Measurements from ENCODE around the gene SIL1.

Gene SIL1

DNA sequence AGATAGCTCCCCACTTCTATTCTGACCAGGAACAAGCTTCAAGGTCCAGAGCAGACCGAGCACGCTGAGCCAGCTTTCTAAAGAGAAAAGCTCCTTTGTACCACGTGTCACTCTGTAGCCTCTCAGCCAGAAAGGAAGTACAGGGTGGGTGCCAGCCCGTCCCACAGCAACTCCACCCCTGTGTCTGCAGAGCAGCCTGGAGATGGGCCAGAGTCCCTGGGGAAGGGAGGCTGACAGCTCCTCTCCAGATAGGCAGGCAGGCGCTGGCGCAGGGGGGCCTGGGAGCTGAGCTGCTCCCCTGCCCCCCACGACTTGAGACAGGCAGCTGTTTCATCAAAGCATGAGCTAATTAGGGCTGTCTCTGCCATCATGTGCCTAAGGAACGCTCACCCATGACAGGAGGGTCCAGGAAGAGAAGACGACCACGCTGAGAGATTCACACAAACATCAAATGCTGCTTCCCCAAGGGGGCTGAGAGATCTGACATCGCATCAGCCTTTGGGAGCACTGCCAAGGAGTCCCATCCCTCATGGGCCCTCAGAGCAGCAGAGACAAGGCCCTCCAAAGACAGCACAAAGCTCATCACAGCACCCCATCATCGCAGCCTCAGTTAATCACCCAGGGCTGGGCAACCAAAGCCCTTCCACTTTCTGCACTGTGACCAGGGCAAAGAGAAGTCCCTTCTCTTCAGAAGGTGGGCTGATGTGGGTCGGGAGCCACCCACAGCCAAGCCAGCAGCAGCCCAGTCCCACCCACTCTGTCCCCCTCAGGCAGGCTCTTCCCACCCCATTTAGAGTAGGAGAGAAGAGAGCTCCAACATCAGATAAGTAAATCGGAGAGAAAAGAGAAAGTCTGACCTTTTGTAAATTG lies 244.5 kb downstream of the SIL1 start:
- no peak for DNase-seq

DNA sequence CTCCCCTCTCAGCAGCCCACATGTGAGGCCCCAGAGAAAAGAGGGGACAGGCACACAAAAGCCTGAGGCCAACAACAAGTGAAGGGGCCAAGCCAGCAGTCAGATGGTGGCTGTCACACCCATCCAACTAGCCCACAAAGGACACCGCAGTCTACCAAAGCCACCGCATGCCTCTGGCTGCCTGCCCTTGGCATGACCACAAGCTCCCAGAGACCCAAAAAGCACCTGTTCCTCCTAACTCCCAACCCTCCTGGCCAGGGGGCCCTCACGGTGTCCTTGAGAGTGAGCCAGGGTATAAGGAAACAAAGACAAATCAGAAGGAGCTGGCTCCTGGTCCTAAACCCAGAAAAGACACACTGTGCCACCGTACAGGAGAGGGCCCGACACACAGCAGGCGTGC lies 245.2 kb downstream of the SIL1 start:
- DNase-seq = no peak

DNA sequence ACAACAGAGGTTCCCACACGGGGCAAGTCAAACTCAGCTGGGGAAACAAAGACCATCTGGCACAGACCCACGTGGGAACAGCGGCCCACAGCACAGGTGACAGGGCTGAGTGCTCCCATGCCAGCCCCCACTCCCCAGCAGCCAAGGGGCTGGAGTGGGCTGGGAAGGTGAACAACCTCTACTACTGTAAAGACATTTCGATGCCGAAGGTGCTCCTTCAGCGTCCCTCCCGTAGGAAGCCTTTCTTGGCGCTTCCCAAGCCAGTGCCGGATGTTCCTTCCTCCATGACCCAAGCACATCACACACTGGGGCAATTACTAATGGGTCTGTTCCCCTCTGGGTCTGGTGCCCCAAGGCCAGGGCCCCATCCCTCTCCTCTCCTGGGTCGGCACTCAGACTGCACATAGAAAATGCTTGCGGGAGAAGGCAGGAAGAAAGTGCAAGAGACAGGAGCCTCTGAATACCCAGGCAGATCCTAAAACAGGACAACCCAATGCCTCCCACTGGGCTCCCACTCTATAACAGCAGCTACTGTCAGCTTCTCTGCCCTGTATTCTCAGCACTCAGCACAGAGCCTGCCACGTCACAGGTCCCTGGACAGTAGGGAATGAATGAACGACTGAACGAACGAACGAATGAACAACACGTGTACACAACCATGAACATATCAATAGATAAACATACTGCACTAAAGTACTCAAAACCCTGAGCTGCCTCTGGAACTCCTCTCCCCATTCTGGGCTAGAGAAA lies 246.0 kb downstream of the SIL1 start:
- DNase-seq = no peak

DNA sequence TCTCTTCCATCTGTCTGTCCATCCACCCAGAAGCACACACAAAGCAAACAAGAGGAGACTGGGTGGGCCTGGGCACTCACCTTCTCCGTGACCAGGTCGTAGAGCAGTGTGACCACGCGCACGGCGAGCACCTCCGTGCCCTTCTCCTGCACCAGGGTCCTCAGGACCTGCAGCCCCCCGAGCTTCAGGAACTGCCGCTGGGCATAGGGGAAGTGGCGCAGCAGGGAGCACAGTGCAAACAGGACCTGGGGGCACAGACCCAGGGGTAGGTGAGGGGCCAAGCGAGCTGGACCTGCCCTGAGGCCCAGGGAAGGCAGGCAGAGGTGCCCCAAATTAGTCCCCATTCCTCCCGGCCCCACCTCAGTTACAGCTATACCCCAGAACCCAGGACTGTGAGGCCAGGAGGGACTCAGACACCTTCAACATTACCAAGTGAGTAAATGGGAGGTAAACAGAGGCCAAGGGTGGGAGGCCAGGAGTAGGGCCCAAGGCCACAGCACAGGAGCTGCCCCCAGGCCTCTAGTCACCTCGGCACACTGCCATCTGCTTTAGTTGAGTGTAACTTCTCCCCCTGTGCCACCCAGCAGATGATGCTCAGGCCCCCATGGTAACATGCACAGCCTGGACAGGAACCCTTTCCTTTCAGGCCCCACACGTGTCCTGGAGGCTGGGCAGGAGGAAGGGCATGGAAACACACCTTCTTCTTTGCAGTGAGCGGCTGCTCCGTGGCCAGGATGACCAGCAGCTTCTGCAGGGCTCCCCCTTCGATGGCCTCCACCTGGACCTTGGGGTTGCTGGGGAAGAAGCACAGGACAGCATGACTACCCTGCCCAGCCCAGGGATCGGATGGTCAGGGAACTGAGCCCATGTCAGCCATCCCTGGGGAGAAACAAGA lies 246.8 kb downstream of the SIL1 start:
- no peak for DNase-seq

DNA sequence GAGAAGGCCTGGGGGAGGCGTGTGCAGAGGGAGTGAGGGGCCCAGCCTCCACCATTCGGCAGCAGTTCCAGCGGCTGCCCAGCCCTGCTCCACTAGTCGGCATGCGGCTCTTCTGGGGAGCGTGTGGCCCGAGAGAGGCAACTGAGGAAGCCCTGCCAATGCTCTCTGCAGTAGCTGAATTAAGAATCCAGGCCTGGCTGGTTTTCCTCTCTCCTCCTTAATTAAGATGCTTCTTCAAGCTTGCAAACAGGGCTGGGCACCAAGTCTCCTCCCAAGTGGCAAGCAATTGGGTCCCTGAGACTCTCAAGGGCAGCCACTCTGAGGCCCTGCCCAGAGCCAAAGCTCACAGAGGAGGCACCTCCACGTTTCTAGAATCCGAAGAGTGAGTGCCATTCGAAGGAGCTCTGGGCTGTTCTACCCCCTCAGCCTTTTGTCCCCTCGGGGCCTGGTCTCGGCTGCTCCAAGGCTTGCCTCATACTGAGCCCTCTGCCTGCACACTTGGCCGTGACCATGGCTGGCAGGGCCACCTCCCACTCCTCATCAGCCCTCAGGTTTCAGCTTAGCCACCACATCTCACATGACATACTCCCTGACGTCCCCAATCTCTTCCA lies 247.6 kb downstream of the SIL1 start:
- DNase-seq = no peak

DNA sequence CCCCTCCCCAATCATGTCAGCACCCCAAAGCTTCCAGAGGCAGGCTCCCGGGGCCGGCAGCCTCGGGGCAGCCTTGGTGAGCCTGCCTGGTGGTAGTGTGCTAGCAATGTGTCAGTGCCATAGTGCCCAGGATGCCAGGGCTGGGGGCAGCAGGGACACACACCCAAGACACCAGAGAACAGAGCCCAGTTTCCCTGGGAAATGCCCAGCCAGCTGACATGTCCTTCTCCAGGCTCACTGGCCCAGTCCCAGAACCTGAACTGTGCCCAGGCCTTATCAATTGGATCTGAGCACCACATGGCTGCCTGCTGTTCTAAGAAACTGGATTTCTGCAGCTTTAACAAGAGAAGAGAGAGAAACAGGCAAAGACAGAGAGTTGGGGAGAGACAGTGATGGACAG lies 248.2 kb downstream of the SIL1 start:
- no peak for DNase-seq

DNA sequence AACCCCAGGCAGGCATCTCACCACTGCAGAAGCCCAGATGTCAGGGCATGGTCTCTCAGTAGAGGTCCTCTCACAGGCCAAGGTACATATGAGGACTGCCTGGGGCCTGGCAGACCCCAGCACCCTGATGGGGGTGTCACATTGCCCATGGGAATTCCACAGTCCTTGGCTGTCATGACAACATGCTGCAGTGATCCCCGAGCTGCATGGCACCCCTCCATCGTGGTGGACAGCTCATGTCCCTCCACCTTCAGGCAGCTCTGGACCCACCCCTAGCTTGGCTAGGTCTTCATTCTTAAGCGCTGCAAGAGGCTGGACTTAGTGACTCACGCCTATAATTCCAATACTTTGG lies 249.0 kb downstream of the SIL1 start:
- DNase-seq = no peak

DNA sequence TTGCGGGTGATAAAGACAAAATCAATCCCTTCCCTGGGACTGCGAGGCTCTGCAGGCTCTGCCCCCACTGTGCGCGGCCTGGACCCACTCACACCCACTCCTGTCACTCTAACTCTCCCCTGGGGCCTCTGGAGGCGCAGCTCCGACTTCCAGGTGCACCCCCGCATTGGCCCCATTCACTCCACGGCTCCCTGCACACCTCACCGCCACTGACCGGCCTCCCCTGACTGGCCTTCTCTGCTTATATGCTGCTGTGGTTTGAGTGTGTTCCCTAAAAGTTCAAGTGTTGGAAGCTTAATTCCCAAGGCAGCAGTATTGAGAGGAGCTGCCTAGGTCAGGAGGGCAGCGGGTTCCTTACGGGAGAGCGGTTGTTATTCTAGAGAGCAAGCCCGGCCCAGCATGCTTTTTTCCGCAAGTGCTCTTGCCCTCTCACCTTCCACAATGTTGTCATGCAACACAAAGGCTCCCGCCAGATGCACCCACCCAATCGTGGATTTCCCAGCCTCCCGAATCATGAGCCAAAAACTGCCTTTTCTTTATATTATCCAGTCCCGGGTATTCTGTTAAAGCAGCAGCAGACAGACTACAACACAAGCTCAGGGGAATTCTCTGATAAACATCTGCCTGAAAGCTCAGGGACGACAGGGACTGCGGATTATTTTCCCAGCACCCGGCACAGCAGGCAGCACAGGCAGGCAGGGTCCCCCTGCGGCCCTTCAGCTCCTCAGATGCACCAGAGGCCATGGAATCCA lies 249.5 kb downstream of the SIL1 start:
- no peak for DNase-seq

DNA sequence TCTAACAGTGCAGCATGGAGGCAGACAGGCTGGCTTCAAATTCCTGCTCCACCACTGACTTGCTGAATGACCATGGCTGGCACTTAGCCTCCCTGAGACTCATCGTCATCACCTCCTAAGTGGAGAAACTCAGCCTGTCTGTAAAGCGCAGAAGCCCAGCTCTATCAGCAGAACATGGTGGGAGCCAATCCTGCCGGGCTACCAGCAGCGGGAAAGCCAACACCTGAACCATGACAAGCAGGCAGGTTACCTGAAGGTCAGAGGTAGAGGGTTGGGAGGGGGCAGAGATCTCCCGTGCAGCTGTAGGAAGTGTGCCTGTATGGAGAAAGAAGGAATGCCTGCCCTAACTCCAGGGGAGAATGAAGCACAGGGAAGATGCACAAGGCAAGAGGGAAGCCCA lies 250.4 kb downstream of the SIL1 start:
- no peak for DNase-seq

DNA sequence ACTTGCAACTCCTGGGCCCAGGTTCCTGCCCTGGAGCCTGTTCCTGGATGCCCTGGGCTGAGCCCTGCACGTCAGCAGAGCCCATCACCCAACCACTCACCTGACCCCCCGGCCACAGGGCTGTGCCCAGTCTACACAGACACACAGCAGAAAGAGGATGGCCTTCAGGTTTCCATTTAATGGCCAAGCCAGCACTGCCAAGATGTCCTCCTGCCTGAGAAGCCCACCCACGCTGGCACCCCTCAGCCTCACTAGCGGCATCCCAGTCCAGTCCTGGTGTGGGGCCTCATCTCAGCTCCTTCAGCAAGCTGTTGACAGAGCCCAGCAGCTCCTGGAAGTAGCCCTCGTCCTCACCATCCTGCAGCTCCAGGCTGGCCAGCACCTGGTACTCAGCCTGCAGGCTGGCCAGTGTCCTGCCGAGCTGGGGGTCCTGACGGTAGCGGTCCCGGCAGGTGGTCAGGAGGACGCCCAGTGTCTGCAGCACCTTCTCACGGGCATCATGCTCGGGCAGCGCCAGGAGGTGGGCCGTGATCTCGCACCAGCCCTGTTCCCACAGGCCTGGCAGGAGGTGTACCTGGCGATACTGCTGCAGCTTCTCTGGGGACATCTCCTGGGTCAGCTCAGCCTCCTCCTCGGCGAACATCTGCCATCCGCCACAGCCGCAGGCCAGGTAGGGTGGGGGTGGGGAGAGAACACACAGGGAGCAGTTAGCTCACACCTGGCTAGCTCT lies 251.2 kb downstream of the SIL1 start:
- DNase-seq = no peak

DNA sequence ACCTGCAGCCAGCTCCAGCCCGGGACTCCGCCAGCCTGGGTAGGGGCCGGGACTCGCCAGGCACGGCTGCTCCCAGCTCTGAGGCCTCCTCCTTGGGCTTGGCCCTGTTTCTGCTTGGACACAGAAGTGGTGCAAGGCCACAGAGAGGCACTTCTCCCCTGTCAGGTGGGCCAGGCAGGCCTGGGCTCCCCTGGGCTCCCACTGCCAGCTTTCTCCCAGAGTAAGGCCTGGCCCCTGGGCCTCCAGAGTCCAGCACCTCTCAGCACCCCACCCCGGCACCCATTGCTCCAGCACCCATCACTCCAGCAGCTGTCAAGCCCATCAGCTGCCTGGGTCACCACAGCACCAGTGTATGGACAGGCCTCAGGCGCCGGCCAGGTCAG lies 251.9 kb downstream of the SIL1 start:
- DNase-seq = no peak

DNA sequence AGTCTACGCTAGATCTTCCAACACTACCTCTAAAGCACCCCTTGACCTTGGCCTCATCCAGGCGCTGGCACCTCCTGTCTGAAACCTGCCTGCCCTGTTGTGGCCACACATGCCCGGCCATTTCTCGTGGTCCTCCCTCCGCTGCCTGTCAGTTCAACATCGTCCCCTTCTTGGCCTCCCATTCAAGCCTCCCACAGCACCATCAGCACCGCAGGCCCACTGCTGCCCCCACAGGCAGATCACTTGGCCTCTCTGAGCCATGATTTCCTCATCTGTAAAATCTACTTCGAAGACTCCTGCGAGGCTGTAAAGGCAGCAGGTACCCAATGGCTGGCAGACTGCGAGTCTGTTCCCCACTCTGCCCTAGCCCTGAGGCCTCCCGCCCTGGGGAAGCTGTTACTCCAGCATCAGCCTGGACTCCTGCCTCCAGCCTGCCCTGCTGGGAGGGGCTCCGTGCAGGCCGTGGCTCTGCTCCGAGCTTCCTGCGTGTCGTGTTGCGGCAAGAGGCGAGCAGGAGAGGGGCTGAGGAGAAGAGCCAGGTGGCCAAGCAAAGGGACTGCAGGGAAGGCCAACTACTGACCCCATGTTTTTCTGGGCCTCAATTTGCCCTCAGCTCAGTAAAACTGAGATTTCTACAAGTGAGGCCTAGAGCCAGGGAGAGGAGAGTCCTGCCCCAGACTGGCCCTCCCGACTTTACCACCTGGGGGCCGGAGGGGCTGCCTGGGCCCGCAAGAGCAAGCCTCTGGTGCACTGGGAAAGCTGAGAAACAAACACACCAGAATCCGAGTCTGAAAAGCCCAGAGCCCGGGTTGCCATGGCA lies 252.5 kb downstream of the SIL1 start:
- no peak for DNase-seq

DNA sequence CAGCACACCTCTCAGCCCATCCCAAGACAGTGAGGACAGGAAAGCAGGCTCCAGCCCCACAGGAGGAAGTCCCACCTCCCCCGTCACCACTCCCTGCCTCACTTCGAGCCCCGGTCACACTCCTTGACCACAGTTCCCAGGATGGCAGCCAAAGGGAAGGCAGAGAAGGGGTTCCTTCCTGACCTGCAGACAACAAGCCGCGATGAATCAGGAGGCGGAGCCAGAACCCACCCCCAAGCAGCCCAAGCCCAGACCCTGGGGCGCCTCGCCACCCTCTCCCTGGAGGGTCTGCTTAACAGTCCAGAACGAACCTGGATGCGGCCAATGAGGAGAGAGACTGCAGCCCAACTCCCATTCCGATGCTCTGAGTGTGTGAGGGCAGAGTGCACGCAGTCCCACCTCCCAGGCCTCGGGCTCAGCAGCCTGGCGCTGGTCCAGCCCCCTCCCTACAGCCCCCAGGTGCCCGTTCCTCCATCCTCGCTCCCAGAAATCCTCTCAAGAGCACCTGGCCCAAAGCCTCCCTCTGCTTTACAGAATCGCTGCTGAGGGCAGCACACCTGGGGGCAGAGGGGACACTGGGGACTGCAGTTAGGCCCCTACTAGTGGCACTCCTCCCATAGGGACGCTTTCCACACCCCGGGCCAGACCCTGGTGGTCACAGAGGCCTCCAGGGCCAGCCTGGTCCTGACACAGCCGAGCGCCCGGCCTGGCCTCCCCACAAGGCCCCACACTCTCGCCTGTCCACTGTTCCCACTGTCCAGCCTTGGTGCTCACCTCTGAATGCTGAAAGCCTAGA lies 253.4 kb downstream of the SIL1 start:
- no peak for DNase-seq

DNA sequence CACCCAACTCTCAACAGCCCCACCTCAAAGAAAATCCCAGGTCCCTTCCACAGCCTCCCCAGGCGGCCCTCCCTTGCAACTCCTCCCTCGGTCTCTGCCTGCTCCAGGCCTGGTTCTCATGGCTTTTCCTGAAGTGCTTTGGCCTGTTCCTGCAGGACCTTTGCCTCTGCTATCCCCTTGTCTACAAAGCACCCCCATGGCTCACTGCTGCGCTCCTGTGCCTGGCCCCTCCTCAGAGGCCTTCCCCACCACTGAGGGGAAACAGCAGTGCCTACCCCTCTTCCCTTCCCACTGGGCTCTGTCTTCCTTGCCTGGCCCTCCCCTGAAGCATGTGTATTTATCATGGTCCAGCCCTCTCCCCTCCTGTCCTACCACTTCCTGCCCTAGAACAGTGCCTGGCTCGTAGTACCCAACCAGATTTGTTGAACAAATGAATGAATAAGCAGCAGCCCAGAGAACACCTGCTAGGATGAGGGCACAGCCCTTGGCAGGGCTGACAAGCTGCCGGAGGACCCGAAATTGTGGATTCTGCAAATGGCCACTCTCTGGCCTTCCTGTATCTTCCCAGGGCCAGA lies 254.5 kb downstream of the SIL1 start:
- no peak for DNase-seq

DNA sequence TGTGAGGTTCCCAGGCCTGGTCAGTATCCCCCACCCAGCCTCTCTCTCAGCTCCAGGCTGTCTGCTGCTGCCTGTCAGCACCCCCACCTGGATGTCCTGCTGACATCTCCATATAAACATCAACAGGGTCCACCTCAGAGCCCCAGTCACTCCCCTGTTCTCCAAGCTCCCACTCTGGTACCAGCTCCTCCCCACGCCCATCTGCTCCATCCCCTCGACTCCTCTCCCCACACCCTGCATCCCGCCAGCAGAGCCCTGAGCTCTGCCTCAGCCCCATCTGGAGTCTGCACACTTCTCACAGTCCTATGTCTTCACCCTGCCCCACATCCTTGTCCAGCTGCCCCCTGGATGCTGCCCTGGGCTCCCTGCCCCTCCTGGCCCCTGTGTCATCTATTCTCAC lies 255.3 kb downstream of the SIL1 start:
- DNase-seq = no peak

DNA sequence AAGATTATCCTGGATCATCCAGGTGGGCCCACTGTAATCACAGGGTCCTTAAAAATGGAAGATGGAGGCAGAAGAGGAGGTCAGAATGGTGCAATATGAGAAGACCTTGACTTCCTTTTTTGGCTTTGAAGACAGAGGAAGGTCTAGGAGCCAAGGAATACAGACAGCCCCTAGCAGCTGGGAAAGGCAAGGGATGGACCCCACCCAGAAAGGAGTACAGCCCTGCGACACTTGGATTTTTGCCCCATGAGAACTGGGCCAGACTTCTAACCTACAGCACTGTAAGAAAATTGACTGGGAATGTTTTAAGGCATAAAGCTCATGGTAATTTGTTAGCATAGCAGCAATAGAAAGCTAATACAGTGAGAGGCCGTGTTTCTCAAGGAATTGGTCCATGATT lies 256.1 kb downstream of the SIL1 start:
- no peak for DNase-seq

DNA sequence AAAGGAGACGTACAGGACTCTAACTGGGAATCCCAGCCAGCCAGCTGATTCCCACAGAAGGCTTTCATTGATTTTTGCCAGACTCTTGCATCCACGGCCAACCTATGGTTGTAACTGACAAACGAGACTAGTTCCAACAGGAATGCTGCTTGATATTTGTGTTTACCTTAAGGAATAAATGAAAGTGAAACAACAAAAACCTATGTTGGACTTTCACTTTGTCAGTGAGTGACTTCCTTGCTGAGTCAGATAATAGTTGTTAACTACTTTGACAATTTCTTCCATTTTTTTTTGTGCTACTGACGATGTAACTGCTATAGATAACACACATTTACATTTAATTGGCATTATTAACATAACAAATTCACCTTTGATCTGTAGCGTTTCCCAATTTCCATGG lies 259.6 kb downstream of the SIL1 start:
- DNase-seq = no peak

DNA sequence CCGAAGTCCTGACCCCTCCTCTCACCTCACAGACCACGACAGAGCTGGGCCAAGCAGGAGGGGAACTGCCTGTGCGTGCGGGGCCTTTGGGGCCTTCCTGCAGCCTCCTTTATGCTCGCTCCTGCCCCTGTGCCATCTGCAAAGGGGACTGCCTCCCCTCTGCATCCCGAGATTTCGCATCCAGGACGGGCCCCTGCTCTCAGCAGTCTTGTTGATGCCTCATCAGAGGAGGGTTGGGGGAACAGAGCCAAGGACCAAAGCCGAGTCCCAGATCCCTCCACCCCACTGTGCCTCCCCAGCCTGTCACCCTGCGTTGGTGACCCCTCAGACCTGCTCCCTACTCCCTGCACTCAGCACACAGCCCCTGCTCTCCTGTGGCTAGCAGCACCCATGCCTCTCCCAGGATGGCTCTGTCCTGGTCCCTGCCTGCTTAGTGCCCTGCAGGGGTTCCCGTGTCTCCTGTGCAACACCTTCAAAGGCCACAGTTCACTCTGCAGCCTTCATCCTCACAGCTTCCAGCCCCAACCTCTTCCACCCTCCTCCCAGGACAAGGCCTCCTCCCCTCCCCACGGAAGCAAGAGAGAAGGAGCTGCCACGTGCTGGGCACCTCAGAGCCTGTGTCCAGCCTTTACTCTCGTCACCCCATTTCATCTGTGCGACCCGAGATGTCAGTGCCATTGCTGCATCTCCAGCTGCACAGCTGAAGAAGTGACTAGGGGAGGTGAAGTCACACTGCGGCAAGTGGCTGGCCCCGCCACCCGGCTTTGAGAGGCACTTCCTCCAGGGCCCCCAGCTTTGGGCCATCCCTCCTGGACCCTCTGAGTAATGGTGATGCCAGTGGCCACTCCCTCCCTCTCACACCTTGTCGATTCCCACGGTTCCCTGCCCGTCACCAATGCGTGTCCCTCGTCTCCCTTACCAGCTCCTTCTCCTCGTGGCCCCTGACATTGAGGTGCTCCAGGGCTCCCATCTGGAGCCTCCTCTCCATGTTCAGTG lies 260.5 kb downstream of the SIL1 start:
- DNase-seq = no peak
